Adrenal gland (tissue), 12 donors: ENCODE results near the gene CDRT4. TPM values are rescaled to one million over a fixed set of nuclear protein-coding genes. Genes with fewer than 3 reads are reported as not detected.

ENCODE experiments used
- DNase-seq, 7 donors: peaks; one replicate each; pipeline ENCODE4 v3.0.0-alpha.2; 2019 to 2020
- H3K27ac ChIP-seq, 5 donors: fragments of 200-600 bp; sonication (generic) in 4 of 5; 1 replicate in 3 of 5; 2 replicates in 2 of 5; pipeline versions ENCODE4 v1.5.1 to v1.8.0; 2016 to 2020; ENCODE audit warnings: mild to moderate bottlenecking in 1 of 5
- H3K27me3 ChIP-seq: fragments of 200-600 bp; 2 replicates; pipeline ENCODE4 v1.8.0; 2021
- H3K36me3 ChIP-seq, 2 donors: fragments of 200-600 bp; replicated peaks in 1 of 2; 1 replicate in 1 of 2; 2 replicates in 1 of 2; pipeline versions ENCODE4 v1.5.1 to v1.8.0; 2018 to 2022
- H3K4me1 ChIP-seq, 2 donors: fragments of 200-600 bp; replicated peaks in 1 of 2; 1 replicate in 1 of 2; 2 replicates in 1 of 2; pipeline versions ENCODE4 v1.5.1 to v1.8.0; 2018 to 2021
- H3K4me3 ChIP-seq, 4 donors: fragments of 200-600 bp; sonication (generic) in 3 of 4; one replicate each; pipeline ENCODE4 v1.5.1; 2016 to 2018
- H3K9me3 ChIP-seq, 3 donors: fragments of 200-600 bp; sonication (generic) in 1 of 3; replicated peaks in 1 of 3; 1 replicate in 2 of 3; 2 replicates in 1 of 3; pipeline versions ENCODE4 v1.5.1 to v1.8.0; 2016 to 2021
- POLR2A ChIP-seq, 2 donors: fragments of 450-650 bp; IDR thresholded peaks; one replicate each; pipeline ENCODE4 v1.6.1; 2017; ENCODE audit warnings: antibody characterized with exemption in 2 of 2, mild to moderate bottlenecking in 2 of 2, moderate library complexity in 1 of 2
- WGBS, 4 donors: extraction: QIAGEN DNeasy Blood & Tissue Kit in 2 of 4; methylation state at CpG; one replicate each; pipeline versions ENCODE4 v1.1.5 to v1.1.7; 2013 to 2017; 5-methylcytosine and 5-hydroxymethylcytosine counted together
- intact Hi-C, 2 donors: fragments of 100-400 bp; cut with DNase I; formaldehyde crosslinking; loops; one replicate each; pipeline versions ENCODE4 v1.14.1 to v1.15.0; 2022 to 2023
- polyA plus RNA-seq, 3 donors: library from polyadenylated mRNA; stranded (reverse); fragments of 200-250 nt in 2 of 3; fragments of 350-450 nt in 1 of 3; fragmentation: Illumina TruSeq in 1 of 3; extraction: RNeasy Lipid Tissue Mini Kit (QIAGEN cat#74804) in 1 of 3; gene quantifications; one replicate each; pipeline ENCODE4 v1.2.3, GENCODE V29; 2013 to 2014
- total RNA-seq, 9 donors: library from RNA; depleted of rRNA in 4 of 9; stranded (reverse); fragments of >200 nt in 4 of 9; fragments of 120-200 nt in 1 of 9; fragmentation: NEBNext Ultra II Directional in 1 of 9; extraction: Animal tissue kit (Norgen Biotek cat#: 25700) in 1 of 9; gene quantifications; one replicate each; pipeline versions ENCODE4 v1.1.0 to v1.2.4, GENCODE V29; 2013 to 2023
- TF ChIP-seq, protein P1 (sequence below), 6 experiments: fragments of 450-650 bp in 4 of 6; fragments of 200-600 bp in 2 of 6; sonication (generic) in 1 of 6; IDR thresholded peaks; 1 replicate in 5 of 6; 2 replicates in 1 of 6; pipeline versions ENCODE4 v1.5.1 to v1.8.0; 2016 to 2021; ENCODE audit warnings: antibody characterized with exemption in 6 of 6, mild to moderate bottlenecking in 2 of 6, moderate library complexity in 1 of 6
- donor health status: healthy with polysubstance abuse.
- donor health status: Bipolar disorder and iron deficiency.
- donor health status: DM: yes; HTN: yes; CAD: no.
- donor health status: DM: no; HTN: no; CAD: no.
- donor health status: DM: no; HTN: no; CAD: no.
- donor health status: DM: yes; HTN: yes; CAD: no.

The CDRT4 gene
- total and polyA plus RNA-seq, 12 donors: 1.5 to 49.6 (median 11.5) TPM

GRCh38 chr17:15478845-15479244 lies 11.4 kb upstream of the CDRT4 start:
- Histone ChIP-seq H3K9me3 (no peaks in the 10 kb centered on the region), H3K4me1 (no peaks in the 10 kb centered on the region), H3K36me3 (no peaks in the 10 kb centered on the region), H3K27ac (peak overlapping the region in 2 of 5 donors; percentile 27 to 33), H3K27me3 (no peaks in the 10 kb centered on the region), H3K4me3 (no peak overlapping the region)
- no peak for DNase-seq
- intact Hi-C loops: no loop called here
- WGBS, 4 donors: 87 to 90% (median 89%) methylated on average over 5 of the region's 5 CpGs
- TF ChIP-seq POLR2A (IDR thresholded peaks at IDR 0.05): no peak
- TF ChIP-seq, protein P1, sequence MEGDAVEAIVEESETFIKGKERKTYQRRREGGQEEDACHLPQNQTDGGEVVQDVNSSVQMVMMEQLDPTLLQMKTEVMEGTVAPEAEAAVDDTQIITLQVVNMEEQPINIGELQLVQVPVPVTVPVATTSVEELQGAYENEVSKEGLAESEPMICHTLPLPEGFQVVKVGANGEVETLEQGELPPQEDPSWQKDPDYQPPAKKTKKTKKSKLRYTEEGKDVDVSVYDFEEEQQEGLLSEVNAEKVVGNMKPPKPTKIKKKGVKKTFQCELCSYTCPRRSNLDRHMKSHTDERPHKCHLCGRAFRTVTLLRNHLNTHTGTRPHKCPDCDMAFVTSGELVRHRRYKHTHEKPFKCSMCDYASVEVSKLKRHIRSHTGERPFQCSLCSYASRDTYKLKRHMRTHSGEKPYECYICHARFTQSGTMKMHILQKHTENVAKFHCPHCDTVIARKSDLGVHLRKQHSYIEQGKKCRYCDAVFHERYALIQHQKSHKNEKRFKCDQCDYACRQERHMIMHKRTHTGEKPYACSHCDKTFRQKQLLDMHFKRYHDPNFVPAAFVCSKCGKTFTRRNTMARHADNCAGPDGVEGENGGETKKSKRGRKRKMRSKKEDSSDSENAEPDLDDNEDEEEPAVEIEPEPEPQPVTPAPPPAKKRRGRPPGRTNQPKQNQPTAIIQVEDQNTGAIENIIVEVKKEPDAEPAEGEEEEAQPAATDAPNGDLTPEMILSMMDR (IDR thresholded peaks at IDR 0.05): no peak

DNA sequence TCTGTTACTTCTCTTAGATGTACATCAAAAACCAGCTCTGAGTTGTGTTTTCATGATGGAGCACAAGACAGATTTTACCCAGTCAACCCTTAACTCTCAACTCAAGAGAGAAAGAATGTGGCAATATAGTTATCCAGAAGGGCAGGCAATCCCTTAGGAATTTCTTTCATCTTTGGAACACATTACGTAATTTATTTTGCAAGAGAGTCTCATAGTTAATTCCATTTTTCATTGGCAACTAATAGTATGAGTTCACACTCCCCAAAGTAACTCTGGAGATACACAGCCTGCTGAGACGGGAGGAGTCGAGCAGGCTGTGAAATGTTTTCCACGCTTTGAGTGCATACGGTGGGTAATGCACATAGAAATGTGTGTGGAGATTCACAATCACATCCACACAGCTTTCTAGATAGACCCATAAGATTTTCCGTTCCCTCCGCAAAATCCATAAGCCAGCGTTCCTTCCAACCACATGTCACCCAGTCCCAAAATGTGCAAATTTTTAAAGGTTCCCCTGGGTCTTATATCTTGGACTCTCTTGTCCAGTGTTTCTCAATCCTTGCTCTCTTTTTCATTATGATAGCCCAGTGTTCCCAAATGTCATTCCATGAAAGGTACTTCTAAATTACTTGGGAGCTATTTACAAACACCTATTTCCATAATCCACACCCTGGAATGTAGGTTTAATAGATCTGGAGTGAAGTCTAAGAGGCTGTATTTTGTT lies 8.4 kb upstream of the CDRT4 start:
- Histone ChIP-seq H3K9me3 (no peaks in the 10 kb centered on the region), H3K27ac (no peak overlapping the region), H3K4me1 (no peaks in the 10 kb centered on the region), H3K4me3 (no peak overlapping the region), H3K36me3 (no peaks in the 10 kb centered on the region), H3K27me3 (no peaks in the 10 kb centered on the region)
- TF ChIP-seq, protein P1 (IDR thresholded peaks at IDR 0.05): no peak
- TF ChIP-seq POLR2A (IDR thresholded peaks at IDR 0.05): no peak
- no peak for DNase-seq
- intact Hi-C loops: no loop called here
- WGBS, 4 donors: 87 to 96% (median 93%) methylated on average over 8 of the region's 8 CpGs

- TF ChIP-seq, protein P1 (IDR thresholded peaks at IDR 0.05): no peak
- no peak for TF ChIP-seq POLR2A (IDR thresholded peaks at IDR 0.05)
- Histone ChIP-seq H3K4me3 (no peak overlapping the region), H3K36me3 (no peaks in the 10 kb centered on the region), H3K27ac (no peak overlapping the region), H3K9me3 (no peaks in the 10 kb centered on the region), H3K27me3 (no peaks in the 10 kb centered on the region), H3K4me1 (no peaks in the 10 kb centered on the region)
- intact Hi-C loops: no loop called here
- WGBS, 4 donors: 67 to 95% (median 91%) methylated on average over 3 of the region's 3 CpGs
- no peak for DNase-seq
These were observed 5.5 kb upstream of the CDRT4 start for GRCh38 chr17:15472891-15473290.

DNA sequence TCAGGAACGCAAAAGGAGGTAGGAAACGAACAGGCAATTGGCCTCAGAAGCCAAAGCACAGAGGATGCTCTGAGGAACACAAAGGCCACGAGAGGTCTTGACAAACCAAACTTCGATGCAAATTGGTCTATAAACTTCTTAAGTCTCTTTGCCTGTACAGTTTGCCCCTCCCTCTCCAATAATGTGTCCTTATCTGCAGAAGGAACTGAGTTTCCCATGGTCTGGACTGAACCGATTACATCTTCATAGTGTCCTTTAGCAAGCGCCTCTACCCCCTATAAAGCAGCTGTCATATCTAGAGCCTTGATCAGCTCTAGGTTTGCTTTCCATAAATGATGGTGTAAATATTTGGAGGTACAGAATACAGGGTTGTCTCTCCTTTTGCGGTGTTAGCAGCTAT lies 3.1 kb upstream of the CDRT4 start:
- H3K9me3 ChIP-seq: no peaks in the 10 kb centered on the region
- no peak for DNase-seq
- intact Hi-C loops: no loop called here
- WGBS, 4 donors: 61 to 77% (median 64%) methylated on average over 7 of the region's 7 CpGs
- H3K27ac ChIP-seq: no peak overlapping the region
- H3K36me3 ChIP-seq: no peaks in the 10 kb centered on the region
- H3K4me1 ChIP-seq: no peaks in the 10 kb centered on the region
- H3K4me3 ChIP-seq: no peak overlapping the region
- no peaks in the 10 kb centered on the region for H3K27me3 ChIP-seq
- TF ChIP-seq, protein P1 (IDR thresholded peaks at IDR 0.05): no peak
